Right lobe of liver (tissue), 6 donors: Measurements from ENCODE around the gene MACROD2. TPM values are rescaled to one million over a fixed set of nuclear protein-coding genes. Genes with fewer than 3 reads are reported as not detected.

Experiments used
- ATAC-seq, 4 donors: fragments of 200-7000 bp; cut with Tn5 transposase; one replicate each; pipeline ENCODE4 v1.9.1; 2020; ENCODE audit warnings: mild to moderate bottlenecking in 4 of 4, moderate library complexity in 4 of 4
- DNase-seq, 3 donors: peaks; one replicate each; pipeline ENCODE4 v3.0.0-alpha.2; 2020
- H3K27ac ChIP-seq, 3 donors: fragments of 200-600 bp; one replicate each; pipeline ENCODE4 v1.8.0; 2022
- H3K27me3 ChIP-seq, 2 donors: fragments of 200-600 bp; one replicate each; pipeline ENCODE4 v1.8.0; 2022
- H3K36me3 ChIP-seq, 4 donors: fragments of 200-600 bp; sonication (generic) in 1 of 4; one replicate each; pipeline versions ENCODE4 v1.5.1 to v1.8.0; 2017 to 2022; ENCODE audit warnings: control low read depth in 1 of 4
- H3K4me1 ChIP-seq, 4 donors: fragments of 200-600 bp; sonication (generic) in 1 of 4; one replicate each; pipeline versions ENCODE4 v1.5.1 to v1.8.0; 2017 to 2022; ENCODE audit warnings: control low read depth in 1 of 4
- H3K4me3 ChIP-seq, 3 donors: fragments of 200-600 bp; one replicate each; pipeline ENCODE4 v1.8.0; 2022
- H3K9me3 ChIP-seq, 4 donors: fragments of 200-600 bp; sonication (generic) in 1 of 4; one replicate each; pipeline versions ENCODE4 v1.5.1 to v1.8.0; 2017 to 2022; ENCODE audit warnings: control low read depth in 1 of 4
- POLR2A ChIP-seq: fragments of 450-650 bp; IDR thresholded peaks from one replicate; pipeline ENCODE4 v1.6.1; 2017; ENCODE audit warnings: antibody characterized with exemption, mild to moderate bottlenecking
- WGBS: methylation state at CpG from one replicate; pipeline ENCODE4 v1.1.6; 2018; ENCODE audit warnings: low coverage, low lambda C conversion rate; ENCODE audit not compliant: insufficient coverage; ENCODE audit errors: missing lambda C conversion rate; 5-methylcytosine and 5-hydroxymethylcytosine counted together
- intact Hi-C, 2 donors: fragments of 100-400 bp; cut with DNase I; formaldehyde crosslinking; loops; one replicate each; pipeline versions ENCODE4 v1.11.2 to v1.14.1; 2022
- total RNA-seq, 6 experiments: library from RNA; depleted of rRNA in 2 of 6; stranded (reverse); fragments of >200 nt in 2 of 6; fragmentation: NEBNext Ultra II Directional in 3 of 6; extraction: Animal tissue kit (Norgen Biotek cat#: 25700) in 3 of 6; gene quantifications; one replicate each; pipeline versions ENCODE4 v1.1.0 to v1.2.4, GENCODE V29; 2016 to 2023
- TF ChIP-seq, protein P1 (sequence below), 4 donors: fragments of 200-600 bp in 3 of 4; fragments of 450-650 bp in 1 of 4; IDR thresholded peaks; one replicate each; pipeline versions ENCODE4 v1.5.1 to v1.8.0; 2016 to 2022; ENCODE audit warnings: antibody characterized with exemption in 4 of 4, mild to moderate bottlenecking in 2 of 4
- donor health status: DM: no; HTN: yes; CAD: no.
- donor health status: DM: no; HTN: no; CAD: no.
- donor health status: DM: no; HTN: no; CAD: no.
- donor health status: DM: no; HTN: yes; CAD: no.
- donor health status: DM: no; HTN: yes; CAD: no.

MACROD2 gene
- total RNA-seq, 6 experiments from 2014 or later = 1.2 to 5.5 (median 3.3) TPM

DNA sequence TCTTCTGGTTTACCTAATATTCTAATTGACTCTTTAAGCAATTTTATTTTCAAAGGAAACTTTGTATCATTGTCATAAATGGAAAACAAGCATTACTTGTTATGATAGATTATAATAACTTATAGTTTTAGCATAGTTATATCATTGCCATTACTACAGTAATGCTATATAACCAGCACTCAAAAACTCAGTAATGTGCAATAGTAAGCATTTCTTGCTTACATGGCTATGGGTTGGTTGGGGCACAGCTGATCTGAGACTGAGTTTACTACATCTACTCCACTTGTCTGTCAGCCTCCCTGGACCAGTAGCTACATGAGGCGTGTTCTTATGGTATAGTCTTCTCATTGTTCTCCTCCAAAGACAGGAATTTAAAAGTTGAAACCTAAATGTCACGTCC lies 1427.7 kb downstream of the MACROD2 start:
- WGBS = 44% methylated on average over 2 of the region's 2 CpGs
- no peak for ATAC-seq

DNA sequence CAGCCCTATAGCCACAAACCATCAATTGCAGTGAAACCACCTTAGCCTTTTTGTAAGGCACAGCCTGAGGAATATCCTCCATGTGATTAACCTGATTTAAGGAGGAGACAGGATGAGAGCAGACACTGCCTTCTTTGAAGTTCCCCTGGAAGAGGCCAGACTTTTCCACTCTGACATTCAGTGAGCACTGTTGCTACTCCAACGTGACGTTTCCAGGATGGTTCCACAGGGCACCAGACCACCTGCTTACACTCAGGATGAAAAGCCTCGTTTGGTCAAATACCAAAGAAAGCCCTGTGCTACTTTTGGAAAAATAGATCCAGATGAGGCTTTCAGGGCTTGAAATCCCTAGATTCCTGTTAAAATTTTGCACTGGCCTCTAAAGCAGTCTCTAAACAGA lies 1444.2 kb downstream of the MACROD2 start:
- H3K4me3 ChIP-seq = no peak overlapping the region
- DNase-seq (no peak), ATAC-seq (no peak)
- H3K9me3 ChIP-seq = no peaks in the 10 kb centered on the region
- H3K27me3 ChIP-seq = no peaks in the 10 kb centered on the region
- intact Hi-C loops = no loop called here
- no peak overlapping the region for H3K27ac ChIP-seq
- no peak for TF ChIP-seq POLR2A
- TF ChIP-seq, protein P1, sequence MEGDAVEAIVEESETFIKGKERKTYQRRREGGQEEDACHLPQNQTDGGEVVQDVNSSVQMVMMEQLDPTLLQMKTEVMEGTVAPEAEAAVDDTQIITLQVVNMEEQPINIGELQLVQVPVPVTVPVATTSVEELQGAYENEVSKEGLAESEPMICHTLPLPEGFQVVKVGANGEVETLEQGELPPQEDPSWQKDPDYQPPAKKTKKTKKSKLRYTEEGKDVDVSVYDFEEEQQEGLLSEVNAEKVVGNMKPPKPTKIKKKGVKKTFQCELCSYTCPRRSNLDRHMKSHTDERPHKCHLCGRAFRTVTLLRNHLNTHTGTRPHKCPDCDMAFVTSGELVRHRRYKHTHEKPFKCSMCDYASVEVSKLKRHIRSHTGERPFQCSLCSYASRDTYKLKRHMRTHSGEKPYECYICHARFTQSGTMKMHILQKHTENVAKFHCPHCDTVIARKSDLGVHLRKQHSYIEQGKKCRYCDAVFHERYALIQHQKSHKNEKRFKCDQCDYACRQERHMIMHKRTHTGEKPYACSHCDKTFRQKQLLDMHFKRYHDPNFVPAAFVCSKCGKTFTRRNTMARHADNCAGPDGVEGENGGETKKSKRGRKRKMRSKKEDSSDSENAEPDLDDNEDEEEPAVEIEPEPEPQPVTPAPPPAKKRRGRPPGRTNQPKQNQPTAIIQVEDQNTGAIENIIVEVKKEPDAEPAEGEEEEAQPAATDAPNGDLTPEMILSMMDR (IDR thresholded peaks at IDR 0.05) = no peak
- H3K36me3 ChIP-seq = no peaks in the 10 kb centered on the region
- WGBS = 10% methylated on average over 2 of the region's 3 CpGs
- no peaks in the 10 kb centered on the region for H3K4me1 ChIP-seq

More for the DNA sequence above, 1427.7 kb downstream of the MACROD2 start:
- Histone ChIP-seq H3K27ac (no peak overlapping the region), H3K27me3 (no peaks in the 10 kb centered on the region), H3K9me3 (no peaks in the 10 kb centered on the region), H3K4me1 (no peaks in the 10 kb centered on the region), H3K4me3 (no peak overlapping the region), H3K36me3 (no peaks in the 10 kb centered on the region)
- intact Hi-C loops = no loop called here
- no peak for DNase-seq
- TF ChIP-seq POLR2A = no peak
- TF ChIP-seq, protein P1 (IDR thresholded peaks at IDR 0.05) = no peak

DNA sequence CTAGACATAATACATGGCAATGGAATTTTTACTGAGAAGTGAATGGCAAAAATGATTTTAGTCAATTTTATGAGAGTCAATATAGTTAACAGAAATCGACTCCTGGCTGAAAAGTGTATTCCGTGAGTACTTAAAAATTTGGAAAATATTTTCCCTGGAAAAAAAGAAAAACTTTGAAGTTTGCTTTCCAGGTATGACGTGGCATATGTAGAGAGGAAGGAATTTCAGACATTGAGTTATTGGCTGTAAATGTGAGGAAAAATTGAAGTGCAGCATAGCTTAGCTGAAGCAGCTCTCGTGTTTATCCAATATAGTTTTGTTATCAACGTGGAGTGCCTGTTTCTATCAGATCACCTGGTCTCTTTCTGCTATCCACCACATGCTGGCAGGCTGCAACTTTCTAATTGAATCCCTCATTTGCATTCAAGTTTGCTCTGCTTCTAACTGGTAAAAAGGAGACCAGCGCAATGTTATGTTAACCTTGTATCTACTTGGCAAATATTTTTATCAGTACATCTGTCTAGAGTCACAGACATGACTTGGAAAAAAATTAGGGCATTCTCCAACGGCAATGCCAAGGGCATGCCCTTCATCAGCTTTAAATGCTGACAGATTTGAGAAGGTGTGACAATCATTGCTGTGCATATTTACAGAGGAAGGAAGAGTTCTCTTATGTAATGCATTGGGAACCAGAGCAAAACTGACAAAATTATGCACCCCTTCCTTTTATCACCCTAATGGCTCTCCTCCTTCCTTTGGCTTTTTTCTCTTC lies 1444.9 kb downstream of the MACROD2 start:
- Histone ChIP-seq H3K4me3 (no peak overlapping the region), H3K9me3 (no peaks in the 10 kb centered on the region), H3K27me3 (no peaks in the 10 kb centered on the region), H3K36me3 (no peaks in the 10 kb centered on the region), H3K27ac (no peak overlapping the region), H3K4me1 (no peaks in the 10 kb centered on the region)
- intact Hi-C loops = no loop called here
- 55% methylated on average over 6 of the region's 7 CpGs for WGBS
- ATAC-seq (no peak), DNase-seq (no peak)
- TF ChIP-seq POLR2A = no peak
- TF ChIP-seq, protein P1 (IDR thresholded peaks at IDR 0.05) = no peak

DNA sequence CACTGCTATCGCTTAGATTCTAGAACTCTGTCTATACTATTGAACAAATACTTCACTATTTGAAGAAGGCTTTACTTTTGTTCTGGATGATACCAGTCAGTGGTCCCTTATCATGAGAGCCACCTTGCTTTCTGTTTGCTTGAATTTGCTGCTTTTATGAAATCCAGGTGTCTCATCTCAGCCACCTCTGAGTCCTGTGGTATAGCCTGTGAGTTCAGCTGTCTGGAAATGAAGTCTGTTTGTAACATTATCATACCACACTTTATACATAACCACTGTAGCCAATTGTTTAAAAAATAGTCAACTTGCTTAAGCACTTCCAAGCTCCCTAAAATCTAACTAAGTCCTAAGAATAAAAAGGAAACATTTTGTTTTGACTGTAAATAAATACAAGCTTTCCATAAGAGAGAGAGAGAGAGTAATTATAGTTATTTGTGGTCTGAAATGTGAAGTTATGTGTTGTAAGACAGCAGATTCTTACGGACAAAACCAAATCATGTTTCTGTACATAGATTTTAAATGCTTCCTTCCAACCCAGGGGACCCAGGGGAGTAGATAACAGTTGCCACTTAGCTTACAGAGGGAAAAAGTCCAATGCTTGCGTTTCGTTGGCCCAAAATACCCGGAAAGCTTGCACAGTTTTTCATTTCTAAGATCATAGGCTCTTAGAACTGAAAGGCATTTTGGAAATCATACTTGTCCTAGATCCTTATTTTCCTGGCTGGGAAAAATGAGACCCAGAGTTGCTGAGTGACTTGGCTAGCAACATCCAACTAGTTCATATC lies 1449.9 kb downstream of the MACROD2 start:
- no peak for ATAC-seq
- no peaks in the 10 kb centered on the region for H3K36me3 ChIP-seq
- intact Hi-C loops = no loop called here
- H3K4me1 ChIP-seq = no peaks in the 10 kb centered on the region
- H3K27ac ChIP-seq = no peak overlapping the region
- TF ChIP-seq POLR2A = no peak
- TF ChIP-seq, protein P1 (IDR thresholded peaks at IDR 0.05) = no peak
- H3K4me3 ChIP-seq = no peak overlapping the region
- H3K27me3 ChIP-seq = no peaks in the 10 kb centered on the region
- 74% methylated on average over 5 of the region's 5 CpGs for WGBS
- no peak for DNase-seq
- no peaks in the 10 kb centered on the region for H3K9me3 ChIP-seq
